DMS53 treated with DMSO at 0.1 percent for 48 hours (cell line): ENCODE measurements around the gene ZNF512B.
"Not testable (repeated sequence)": the region's sequence is repeated elsewhere in the genome, so short reads cannot be mapped to it uniquely, and the experiment has no call there.

Source experiments
- DNase-seq: peaks from one replicate; lab custom pipeline; 2025; ENCODE audit not compliant: unreplicated experiment; lab: John Stamatoyannopoulos, UW

Gene ZNF512B, protein sequence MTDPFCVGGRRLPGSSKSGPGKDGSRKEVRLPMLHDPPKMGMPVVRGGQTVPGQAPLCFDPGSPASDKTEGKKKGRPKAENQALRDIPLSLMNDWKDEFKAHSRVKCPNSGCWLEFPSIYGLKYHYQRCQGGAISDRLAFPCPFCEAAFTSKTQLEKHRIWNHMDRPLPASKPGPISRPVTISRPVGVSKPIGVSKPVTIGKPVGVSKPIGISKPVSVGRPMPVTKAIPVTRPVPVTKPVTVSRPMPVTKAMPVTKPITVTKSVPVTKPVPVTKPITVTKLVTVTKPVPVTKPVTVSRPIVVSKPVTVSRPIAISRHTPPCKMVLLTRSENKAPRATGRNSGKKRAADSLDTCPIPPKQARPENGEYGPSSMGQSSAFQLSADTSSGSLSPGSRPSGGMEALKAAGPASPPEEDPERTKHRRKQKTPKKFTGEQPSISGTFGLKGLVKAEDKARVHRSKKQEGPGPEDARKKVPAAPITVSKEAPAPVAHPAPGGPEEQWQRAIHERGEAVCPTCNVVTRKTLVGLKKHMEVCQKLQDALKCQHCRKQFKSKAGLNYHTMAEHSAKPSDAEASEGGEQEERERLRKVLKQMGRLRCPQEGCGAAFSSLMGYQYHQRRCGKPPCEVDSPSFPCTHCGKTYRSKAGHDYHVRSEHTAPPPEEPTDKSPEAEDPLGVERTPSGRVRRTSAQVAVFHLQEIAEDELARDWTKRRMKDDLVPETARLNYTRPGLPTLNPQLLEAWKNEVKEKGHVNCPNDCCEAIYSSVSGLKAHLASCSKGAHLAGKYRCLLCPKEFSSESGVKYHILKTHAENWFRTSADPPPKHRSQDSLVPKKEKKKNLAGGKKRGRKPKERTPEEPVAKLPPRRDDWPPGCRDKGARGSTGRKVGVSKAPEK

DNA sequence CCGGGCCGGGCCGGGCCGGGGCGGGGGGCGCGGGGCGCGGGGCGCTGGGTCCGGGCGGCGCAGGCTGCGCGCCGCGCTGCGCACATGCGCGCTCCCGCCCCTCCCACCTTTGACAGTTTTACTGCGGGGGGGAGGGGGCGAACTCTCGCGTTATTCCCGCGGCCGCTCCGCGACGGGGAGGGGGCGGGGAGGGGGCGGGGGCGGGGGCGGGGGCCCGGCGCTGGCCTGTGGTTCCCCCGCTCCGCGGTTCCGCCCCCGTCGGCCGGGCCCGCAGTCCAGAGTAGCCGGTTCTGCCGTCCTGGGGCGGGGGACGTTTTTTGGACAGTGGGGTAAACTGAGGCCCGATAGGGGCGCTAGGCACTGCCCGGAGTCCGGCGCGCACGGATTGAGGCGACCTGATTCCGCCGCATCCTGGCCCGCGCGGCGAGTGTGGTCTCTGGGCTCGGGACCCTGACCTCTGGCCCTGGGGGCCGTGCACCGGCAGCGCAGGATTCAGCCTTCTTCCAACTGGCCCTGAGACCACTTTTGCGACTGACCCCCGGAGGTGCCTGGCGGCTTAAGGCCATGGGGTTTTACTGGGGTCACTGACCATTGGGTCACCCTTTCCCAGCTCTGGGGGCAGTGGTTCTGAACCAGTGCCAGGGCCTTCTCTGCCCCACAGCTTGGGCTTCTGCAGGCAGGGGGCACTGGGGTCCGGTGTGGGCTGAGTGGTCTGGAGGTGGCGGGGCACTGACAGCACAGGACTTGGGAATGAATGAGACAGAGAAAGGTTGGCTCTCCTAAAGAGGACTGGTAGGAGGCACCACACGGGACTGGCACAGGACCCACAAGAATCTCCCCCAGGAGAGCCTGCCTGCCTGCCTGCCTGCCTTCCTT lies at the start of gene ZNF512B:
TSS of gene ZNF512B (minus strand) at position 93 of the 876 bp plus-strand sequence. CDS start 1,980 bp downstream, outside the sequence.
- DNase-seq = peak; percentile 26

DNA sequence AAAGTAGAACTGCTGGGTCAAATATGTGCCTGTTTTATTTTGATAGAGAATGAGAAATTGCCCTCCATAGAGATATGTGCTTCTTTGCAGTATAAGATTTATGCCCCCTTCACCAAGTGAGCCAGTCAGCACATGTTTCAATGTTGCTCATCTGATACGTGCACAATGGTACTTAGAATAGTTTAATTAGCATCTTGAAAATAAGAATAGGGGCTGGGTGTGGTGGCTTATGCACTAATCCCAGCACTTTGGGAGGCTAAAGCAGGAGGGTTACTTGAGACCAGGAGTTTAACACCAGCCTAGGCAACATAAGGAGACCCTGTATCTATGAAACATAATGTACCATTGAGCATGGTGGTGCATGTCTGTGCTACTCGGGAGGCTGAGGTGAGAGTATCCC lies 45.9 kb upstream of the ZNF512B start:
- DNase-seq = no peak

DNA sequence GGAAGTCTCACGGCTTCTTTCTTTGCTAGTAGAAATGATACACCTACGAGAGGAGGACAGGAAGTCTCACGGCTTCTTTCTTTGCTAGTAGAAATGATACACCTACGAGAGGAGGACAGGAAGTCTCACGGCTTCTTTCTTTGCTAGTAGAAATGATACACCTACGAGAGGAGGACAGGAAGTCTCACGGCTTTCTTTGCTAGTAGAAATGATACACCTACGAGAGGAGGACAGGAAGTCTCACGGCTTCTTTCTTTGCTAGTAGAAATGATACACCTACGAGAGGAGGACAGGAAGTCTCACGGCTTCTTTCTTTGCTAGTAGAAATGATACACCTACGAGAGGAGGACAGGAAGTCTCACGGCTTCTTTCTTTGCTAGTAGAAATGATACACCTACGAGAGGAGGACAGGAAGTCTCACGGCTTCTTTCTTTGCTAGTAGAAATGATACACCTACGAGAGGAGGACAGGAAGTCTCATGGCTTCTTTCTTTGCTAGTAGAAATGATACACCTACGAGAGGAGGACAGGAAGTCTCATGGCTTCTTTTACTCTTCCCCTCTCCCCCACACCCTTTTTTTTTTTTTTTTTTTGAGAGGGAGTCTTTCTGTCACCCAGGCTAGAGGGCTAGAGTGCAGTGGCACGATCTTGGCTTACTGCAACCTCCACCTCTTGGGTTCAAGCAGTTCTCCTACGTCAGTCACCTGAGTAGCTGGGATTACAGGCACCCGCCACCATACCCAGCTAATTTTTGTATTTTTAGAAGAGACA lies 42.8 kb upstream of the ZNF512B start:
- not testable (repeated sequence) for DNase-seq

DNA sequence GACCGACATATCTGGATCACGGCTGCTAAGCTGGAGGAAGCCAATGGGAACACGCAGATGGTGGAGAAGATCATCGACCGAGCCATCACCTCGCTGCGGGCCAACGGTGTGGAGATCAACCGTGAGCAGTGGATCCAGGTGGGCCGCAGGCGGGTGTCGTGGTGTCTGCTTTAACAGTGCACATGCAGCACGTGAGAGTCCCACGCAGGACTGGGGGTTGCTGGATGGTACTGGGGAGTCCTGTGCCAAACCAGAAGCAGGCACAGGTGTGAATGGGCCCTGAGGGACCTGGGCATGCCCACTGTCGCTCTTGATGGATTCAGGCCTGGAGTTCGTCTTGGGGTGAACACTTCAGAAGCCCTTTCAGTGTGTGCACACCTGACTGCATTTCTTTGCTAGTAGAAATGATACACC lies 41.6 kb upstream of the ZNF512B start:
- no peak for DNase-seq

DNA sequence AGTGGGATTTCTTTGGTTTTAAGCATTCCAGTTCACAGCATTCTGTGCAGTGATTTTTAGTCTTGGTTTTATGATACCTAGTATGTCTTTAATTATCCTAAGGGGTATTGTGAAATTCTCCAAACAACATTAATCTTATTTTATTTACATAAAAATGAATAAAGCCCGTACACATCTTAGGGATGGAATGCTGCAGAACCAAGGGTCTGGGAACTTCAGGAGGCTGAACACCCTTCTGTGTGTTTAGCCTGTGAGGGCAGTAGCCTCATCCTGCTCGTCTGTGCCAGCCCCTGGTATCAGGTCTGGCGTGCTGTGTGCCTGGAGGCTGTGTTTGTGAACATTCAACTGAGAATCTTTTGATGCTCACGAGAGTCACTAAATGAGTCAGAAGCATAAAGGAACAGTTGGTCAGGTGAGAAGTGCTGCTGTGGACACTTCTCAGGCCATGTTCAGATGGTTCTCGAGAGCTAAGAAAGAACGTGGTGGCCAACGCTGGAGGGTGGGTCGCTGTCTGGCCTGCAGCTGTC lies 41.0 kb upstream of the ZNF512B start:
- no peak for DNase-seq

DNA sequence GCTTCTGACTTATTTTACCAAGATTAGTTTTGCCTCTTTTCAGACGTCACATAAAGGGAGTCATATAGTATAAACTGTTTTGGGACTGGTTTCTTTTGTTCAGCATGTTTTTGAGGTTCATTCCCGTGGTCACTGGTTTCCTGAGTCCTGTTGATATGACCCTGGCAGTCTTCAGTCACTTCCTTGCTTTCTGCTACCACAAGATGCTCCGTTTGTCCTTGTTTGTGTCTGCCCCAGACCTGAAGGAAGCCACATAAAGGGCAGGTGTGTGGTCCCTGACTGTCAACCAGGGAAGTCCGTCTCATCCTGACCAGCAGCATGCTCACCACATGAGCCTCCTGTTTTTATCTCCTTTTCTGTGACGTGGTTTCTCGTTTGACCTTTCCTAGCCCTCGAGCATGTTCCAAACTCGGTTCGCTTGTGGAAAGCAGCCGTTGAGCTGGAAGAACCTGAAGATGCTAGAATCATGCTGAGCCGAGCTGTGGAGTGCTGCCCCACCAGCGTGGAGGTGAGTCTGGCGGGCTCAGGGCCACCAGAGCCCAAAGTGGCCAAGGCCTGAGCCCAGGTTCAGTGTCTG lies 40.2 kb upstream of the ZNF512B start:
- DNase-seq = no peak

DNA sequence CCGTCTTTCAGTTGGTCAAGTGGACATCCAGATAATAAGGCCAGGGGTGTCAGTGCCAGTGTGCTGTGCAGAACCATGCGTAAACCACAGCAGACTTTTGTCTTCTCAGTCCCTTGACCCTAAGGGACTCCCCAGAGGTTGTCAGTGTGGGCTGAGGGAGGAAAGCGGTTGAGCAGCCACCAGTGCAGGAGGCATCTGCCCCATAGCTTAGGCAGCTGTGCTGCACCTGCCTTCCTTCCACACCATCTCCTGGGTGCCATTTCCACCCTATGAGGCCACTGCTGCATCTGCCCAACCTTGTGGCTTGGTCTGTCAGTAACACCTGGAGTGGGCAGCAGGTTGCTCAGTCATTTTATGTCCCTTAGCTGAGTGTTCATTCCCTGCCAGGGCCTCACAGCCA lies 37.2 kb upstream of the ZNF512B start:
- no peak for DNase-seq

DNA sequence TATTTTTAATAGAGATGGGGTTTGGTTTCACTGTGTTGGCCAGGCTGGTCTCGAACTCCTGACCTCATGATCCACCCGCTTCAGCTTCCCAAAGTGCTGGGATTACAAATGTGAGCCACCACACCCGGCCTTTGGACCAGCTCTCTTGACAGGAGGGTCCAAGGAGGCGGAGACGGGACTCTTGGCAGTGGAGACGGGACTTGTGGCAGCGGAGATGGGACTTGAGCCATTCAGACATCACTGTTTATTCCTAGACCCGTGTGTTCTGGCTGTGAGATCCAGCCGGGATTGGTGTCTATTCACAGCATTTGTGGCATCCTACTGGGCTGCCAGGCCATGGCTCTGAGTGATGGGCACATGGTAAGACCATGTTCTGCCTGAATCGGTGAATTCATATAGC lies 36.8 kb upstream of the ZNF512B start:
- no peak for DNase-seq

DNA sequence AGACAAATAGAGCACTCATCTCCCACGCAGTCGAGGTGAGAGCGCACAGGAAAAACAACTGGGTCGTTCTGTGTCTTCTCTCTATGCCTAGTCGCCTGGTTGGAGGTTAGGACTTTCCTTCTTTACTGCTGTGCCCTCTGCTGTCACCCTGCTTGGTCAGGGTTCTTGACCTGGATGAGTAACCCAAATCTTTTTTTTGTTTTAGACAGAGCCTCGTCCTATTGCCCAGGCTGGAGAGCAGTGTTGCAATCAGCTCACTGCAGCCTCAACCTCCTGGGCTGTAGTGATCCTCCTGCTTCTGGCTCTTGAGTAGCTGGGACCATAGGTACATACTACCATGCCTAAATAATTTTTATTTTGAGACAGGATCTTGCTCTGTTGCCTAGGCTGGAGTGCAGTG lies 35.7 kb upstream of the ZNF512B start:
- DNase-seq = no peak

DNA sequence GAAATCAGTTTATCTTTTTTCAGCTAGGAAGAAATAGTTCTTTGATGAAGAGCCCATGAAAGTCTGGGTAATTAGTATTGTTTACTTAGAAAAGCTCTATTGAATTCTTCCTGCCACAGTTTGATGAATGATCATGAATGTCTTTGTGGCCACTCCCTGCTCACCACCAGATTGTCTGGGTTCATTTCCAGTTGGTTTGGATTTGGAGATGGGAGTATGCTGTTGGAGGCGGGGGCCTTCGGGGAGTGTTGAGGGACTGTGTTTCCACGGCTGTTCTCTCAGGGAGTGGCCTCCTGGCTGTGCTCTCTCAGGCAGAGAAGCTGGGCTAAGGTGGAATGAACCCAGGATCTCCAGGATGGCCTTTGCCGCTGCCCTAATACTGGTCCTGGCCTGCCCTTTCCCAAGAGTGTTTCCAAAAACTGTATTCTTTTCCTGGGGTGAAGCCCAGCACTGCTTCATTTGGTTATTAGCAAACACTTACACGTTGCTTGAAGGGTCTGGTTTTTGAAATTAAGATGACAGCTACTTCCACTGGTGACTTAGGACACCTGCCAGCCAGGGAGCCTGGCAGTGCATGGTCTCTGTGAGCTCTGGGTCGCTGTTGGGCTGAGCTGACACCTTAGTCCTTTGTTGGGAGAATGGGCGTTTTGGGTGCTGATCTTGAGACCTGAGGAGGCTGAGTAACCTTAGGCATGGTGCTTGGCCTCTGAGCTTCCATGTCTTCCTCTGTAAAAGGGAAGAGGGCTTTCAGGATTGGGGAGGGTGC lies 34.4 kb upstream of the ZNF512B start:
- no peak for DNase-seq

DNA sequence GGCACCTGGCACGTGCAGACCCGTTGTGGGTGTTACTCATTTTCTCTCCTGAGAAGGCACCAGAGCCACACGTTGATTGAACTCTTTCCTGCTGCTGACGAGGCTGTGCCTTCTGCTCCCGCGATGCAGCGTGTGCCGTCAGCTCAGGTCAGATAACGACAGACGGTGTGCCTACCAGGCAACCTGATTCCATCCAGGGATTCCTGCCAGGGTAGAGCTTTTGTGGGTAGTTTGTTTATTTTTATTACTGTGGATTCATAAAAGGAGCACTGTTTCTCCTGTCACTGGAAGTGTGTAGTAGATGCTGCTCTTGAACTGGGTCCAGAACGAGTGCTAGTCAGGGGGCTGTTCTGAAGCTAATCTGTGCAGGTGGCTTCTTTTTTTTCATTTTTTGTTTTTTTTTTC lies 31.9 kb upstream of the ZNF512B start:
- no peak for DNase-seq

DNA sequence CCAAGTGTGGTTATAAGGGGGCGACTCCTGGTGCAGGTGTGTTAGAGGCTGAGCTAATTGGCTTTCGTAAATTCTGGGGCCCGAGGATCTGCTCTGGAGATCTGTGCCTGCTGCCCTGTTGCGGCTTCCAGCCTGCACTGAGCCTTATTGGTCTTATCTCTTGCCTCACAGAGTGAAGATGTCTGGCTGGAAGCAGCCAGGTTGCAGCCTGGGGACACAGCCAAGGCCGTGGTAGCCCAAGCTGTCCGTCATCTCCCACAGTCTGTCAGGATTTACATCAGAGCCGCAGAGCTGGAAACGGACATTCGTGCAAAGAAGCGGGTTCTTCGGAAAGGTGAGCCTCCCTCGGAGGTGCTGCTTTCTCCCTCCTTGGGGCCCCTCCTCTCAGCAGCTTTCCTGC lies 31.2 kb upstream of the ZNF512B start:
- DNase-seq = no peak

DNA sequence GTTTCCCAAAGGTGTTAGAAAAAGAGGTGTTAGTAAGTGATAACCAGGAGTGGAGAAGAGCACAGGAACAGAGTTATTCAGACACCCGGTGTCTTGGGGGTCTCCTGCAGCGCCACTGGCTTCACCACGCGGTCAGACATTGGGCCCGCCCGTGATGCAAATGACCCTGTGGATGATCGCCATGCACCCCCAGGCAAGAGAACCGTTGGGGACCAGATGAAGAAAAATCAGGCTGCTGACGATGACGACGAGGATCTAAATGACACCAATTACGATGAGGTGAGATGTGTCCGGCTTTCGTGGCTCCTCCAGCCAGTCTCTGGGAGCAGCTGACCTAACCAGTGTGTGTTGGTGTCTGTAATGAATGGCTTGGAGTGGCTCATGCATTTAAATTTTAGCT lies 13.2 kb upstream of the ZNF512B start:
- no peak for DNase-seq

DNA sequence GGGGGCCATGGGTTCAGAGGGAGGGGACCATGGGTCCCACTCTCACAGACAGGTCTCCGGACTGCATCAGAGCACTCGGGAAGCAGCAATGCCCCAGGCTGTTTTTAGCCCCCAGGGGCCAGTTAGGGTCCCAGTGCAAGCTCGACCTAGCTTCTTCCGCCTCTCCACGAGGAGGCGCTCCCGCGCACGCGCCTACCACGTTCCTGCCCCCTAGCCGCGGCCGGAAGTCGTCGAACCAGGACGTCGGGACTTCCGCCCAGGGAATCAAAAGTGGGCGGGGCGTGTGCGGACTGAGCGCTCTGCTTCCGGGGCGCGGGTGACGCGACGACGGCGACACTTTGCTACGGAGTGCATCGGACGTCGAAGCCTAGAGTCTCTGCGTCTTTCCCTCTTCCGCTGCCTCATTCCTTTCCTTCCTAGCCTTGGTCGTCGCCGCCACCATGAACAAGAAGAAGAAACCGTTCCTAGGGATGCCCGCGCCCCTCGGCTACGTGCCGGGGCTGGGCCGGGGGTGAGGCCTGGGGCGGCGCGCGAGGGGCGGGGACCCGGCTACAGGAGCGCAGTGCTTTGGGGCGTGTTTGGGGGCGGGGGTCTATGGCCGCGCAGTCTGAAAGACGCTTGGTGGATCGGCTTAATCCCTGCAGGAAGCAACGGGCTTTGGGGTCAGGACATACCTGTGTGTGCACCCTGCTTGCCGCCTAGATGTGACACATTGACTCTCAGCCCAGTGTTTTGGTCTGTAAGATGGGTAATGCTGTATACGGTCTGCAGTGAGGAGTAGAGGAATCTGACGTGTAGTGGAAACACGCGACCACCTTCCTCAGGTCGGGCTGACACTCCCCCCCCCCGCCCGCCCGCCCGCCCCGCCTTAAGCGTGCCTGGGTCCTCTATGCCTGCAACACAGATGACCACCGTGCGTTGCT lies 11.3 kb upstream of the ZNF512B start, which contains the start of gene PRPF6:
TSS of gene PRPF6 (plus strand) at position 327 of the 923 bp plus-strand sequence. CDS start at position 441, 114 bp downstream.
- DNase-seq = peak; percentile 93

DNA sequence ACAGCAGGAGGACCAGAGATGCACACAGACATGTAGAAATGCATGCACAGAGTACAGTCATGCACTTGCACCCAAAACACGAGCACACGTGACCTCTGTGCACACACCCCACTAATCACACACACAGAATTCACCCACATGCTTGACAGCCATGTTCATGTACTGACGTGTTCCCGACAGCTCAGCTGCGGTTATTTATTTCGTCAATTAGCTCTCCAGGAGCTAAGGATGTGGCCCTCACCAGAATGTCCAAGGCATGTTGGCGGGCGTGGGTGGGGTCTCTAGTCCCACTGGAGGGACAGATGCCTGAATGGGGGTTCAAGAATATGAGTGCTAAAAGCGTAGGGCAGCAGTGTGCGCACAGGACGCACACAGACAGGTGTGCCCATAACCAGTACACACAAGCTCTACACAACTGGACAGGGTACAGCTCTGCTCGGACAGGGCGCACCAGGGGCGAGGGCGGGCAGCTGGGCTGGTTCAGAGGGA lies 10.6 kb upstream of the ZNF512B start:
- peak; percentile 60 for DNase-seq

DNA sequence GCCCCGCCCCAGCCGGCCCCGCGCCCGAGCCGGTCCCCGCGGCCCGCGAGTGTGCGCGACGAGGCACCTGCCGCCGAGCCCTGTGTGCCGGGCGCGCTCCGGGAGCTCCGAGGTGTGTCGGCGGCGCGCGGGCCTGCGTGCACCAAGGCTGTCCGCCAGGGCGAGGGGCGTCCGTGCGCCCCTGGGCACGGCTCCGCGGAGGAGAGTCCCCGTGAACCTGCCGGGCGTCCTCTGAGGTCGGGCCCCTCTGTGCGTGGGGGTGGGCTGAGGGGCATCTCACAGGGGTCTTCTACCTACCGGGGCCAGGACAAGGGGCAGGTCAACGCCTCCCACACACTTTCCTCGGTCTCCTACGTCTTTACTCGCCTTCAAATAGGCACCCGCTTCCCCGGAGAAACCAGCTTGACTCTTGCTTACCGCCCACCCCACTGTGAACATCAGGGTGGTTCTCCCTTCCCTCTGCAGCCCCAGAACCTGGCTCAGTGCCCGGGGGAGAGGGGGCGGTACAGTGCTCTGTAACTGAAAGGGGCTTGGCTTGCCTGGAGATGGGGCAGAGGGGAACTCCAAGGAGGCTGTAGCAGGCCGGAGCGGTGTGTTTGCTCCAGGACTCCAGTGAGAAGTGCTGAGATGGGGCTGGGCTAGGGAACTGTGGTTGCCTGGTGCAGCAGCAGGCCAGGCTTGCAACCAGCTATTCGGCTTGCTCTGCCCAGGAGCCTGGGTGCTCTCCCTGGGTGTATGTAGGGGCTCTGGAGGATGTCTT lies 10.0 kb upstream of the ZNF512B start, which contains the start of gene SAMD10:
TSS of gene SAMD10 (minus strand) at position 86 of the 760 bp plus-strand sequence. CDS start 175 bp downstream, outside the sequence.
- DNase-seq = peak; percentile 47

DNA sequence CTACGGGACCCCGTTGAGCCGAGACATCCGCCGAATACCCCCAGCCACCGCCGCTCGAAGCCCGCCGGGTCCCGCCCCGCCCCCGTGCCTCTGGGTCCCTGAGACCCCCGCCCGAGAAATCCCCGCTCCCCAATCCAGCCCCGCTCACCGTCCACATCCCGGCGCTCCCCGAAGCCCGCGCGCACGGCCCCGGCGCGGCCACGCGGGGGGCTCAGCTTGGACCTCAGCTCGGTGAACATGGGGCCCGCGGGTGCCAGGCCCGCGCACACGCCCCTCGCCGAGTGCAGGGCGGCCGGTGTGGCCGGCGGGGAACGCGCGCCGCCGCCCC lies 9.5 kb upstream of the ZNF512B start:
- DNase-seq = no peak
